ENCODE measurements around the gene KLHL6.
"Not testable (repeated sequence)": the region's sequence is repeated elsewhere in the genome, so short reads cannot be mapped to it uniquely, and the experiment has no call there.

KLHL6 gene

DNA sequence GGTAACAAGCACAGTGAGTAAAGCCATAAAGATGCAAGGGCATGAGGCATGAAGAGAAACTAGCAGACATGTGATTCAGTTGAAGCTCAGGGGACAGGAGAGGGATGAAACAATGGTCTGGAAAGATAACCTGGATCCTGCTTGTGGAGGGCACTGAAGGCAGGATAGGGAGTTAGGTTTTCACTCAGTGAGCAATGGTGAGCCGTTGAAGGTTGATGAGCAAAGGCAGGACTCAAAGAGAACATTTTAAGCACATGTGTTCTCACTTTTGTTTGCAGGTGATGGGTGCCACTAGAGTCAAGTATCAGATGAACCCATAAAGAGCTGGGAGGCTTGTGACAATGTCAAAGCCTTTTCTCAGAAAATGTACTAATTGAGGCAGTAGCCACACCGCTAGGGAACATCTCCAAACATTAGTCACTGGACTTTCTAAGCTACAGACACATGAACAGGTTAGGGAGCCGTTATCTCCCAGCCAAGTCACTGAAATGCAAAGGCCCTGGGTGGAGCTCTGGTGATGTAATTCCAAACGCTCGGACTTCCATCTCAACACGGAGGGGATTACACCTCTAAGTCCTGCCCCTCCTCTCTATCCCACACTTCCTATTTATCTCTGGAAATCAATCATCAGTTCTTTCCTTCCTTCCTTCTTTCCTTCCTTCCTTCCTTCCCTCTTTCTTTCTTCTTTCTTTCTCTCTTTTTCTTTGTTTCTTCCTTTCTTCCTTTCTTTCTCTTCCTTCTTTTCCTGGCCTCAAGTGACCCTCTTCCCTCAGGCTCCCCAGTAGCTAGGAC lies 22.7 kb downstream of the KLHL6 start:
- DNase-seq (ENCODE audit: low read depth) = no peak

DNA sequence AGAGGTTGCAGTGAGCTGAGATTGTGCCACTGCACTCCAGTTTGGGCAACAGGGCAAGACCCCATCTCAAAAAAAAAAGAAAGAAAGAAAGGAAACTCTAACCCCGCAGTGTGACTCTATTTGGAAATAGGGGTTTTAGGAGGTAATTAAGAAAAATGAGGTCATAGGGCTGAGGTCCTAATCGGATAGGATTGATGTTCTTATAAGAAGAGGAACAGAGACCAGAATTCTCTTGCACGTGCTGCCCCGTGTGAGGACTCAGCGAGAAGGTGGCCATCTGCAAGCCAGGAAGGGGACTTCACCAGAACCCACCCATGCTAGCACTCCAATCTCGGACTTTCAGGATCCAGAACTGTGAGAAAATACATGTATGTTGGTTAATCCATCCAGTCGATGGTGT lies 25.8 kb downstream of the KLHL6 start:
- DNase-seq (ENCODE audit: low read depth) = no peak

DNA sequence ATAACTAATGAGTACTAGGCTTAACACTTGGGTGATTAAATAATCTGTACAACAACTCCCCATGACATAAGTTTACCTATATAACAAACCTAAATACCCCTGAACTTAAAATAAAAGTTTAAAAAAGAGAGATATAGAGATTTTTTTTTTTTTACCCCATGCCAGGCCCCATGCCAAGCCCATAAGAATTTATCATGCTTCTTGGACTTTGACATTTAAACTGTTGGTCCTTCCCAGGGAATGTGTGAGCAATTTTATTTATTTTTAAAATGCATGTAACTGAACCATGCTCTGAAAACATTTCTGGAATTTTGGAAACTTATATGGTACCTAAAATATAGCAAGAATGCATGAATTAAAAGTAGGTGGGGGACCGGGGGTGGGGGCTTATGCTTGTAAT lies 26.3 kb downstream of the KLHL6 start:
- DNase-seq (ENCODE audit: low read depth) = no peak

DNA sequence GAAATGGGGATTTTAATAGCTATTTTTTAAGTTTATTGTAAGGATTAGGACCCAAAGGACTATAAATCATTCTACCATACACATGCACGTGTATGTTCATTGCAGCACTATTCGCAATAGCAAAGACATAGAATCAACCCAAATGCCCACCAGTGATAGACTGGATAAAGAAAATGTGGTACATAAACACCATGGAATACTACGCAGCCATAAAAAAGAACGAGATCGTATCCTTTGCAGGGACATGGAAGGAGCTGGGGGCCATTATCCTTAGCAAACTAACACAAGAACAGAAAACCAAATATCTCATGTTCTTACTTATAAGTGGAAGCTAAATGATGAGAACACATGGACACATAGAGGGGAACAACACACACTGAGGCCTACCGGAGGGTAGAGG lies 26.7 kb downstream of the KLHL6 start:
- DNase-seq (ENCODE audit: low read depth) = not testable (repeated sequence)

DNA sequence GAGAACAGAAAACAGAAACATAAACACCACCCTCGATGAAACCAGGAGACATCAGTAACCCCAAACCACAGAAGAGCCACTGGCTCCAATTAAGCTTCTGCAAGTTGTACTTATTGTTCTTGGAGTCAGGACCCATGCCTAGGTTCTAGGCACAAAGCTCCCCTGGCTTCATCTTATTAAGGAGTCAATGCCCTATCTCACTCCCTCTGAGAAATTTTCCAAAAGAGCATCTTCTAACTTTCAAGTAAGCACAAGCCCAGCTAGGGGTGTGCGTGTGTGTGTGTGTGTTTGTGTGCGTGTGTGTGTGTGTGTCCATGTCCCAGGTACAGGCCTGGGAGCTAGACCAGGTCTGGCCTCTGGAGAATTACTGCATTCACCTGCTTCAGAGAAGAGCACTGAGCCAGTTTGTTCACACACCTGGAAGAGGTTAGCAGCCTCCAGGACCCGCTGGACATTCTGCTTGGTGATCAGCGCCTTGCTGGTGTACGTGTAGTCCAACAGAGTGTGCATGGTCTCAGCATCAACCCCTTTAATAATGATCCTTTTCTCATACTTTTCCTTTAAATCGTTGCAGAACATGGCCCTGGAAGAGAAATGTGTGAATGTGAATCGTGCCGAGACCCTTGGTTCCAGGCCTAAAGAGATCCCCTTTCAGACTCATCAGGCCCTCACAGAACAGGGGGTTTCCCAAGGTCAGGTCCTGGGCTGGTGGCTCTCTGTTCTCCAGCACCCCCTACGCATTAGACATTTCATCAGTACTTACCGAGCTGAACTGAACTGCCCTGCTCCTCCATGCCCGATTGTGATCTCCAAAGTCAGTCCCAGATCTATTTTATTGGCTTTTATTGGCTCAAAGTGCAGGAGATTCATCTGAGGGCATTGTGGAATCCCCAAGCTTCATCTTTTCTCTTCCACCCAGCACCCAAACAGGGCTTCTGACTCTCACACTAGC lies 27.8 kb downstream of the KLHL6 start:
- no peak for DNase-seq (ENCODE audit: low read depth)

DNA sequence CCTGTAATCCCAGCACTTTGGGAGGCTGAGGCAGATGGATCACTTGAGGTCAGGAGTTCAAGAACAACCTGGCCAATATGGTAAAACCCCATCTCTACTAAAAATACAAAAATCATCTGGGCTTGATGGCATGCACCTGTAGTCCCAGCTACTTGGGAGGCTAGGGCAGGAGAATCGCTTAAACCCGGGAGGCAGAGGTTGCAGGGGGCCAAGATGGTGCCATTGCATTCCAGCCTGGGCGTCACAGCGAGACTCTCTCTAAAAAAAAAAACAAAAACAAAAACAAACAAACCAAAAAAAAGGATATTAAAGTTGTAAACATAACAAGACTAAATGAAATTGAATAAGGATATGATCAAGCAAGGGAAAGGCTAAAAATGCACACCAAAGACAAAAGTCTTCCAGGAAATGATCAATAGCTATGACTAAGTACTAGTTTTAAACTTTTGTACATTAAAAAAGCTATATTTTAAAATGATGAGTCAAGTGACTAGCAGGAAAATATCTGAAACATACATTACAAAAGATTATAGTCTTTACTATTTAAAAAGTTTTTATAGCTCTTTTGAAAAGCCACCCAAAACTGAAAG lies 28.6 kb downstream of the KLHL6 start:
- DNase-seq (ENCODE audit: low read depth) = no peak

DNA sequence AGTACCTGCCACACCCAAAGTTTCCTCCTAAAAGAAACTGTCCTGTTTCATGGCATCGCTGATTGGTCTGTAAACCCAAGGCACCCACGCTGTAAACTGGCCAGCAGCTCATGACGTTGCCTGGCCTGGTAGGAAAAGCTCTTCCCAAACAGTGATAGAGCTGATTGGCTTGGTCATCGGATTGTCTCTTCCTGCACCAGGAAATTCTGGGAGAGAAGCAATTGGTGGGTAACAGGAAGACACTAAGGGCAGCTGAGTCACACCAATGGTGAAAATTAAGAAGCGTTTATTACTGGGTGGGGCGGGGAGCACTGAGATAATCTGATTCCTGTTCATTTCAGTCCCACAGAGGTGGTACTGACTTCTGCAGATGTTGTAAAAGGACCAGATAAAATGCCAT lies 31.0 kb downstream of the KLHL6 start:
- no peak for DNase-seq (ENCODE audit: low read depth)

DNA sequence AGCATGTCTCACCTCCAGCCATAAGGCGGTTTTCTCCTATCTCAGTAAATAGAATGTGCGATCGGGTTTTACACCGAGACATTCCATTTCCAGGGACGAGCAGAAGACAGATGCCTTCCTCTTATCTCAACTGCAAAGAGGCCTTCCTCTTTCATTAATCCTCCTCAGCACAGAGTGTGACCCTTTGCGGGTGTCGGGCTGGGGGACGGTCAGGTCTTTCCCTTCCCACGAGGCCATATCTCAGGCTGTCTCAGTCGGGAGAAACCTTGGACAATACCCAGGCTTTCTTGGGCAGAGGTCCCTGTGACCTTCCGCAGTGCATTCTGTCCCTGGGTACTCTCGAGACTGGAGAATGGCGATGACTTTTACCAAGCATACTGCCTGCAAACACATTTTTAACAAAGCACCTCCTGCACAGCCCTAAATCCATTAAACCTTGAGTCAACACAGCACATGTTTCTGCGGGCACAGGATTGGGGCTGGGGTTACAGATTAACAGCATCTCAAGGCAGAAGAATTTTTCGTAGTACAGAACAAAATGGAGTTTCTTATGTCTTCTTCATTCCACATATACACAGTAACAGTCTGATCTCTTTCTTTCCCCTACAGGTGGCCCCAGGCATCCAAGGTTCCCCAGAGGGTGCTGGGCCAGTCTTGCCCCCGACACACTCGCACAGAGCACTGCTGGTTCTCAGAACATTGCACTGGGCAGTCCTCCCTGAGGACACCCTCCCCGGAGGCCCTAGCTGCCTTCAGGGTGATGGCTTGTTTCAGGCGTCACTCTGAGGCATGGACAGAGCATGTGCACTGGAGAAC lies 34.6 kb downstream of the KLHL6 start:
- not testable (repeated sequence) for DNase-seq (ENCODE audit: low read depth)

DNA sequence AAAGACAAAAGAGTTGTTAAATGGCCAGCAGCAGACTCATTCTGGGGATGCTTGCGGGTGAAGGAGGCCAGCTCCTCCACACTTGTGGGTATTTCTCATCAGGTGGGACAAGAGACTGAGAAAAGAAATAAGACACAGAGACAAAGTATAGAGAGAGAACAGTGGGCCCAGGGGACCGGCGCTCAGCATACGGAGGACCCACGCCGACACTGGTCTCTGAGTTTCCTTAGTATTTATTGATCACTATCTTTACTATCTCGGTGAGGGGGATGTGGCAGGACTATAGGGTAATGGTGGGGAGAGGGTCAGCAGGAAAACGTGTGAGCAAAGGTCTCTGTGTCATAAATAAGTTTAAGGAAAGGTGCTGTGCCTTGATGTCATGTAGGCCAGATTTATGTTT lies 35.2 kb downstream of the KLHL6 start:
- DNase-seq (ENCODE audit: low read depth) = not testable (repeated sequence)

DNA sequence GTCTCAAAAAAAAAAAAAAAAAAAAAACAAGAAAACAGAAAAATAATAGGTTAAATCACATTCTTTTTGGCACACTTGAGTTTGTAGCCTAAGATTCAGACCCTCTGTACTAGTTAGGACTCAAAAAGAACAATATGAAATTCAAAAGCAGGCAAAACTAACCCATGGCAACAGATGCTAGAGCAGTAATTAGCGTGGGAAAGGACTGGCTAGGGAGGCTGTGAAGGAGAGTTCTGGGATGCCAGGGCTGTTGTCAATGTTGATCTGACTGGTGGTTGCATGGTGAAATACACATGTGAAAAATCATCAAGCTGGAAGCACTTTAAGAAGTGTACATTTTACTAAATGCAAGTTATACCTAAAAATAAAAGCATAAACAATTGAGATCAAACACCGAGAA lies 35.6 kb downstream of the KLHL6 start:
- no peak for DNase-seq (ENCODE audit: low read depth)

DNA sequence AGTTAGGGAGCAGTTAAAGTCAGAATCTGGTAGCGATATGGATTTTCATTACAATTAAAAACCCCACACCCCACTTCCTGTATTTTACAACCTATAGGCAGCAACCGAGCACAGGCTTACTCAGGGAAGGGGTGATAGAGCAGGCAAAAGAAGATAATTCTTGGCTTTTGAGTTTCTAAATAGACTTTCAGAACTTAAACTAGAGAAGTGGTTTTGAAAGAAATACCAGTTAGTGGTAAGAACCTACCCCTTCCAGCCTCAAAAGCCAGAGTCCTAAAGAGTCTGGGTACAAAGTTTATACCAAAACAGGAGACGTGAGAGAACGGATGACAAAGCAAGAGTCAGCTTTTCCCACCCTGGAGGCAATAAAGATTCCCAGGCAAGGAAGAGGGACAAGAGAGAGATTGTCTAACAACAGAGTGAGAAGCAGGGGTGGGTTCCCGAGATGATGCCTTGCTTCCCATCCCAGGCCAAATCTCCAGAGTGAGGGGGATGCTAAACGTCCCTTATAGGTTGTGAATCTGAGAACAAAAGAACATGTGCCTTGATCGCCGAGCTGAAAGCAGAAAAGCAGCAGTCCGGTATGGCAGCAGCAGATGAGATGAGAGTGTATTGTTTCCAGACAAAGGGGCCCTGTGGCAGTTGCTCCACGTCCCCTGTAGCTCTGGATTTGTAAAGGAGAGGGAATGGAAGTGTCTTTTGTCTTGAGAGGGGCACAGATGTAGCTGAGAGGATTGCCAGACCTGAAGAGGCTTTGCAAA lies 36.8 kb downstream of the KLHL6 start:
- no peak for DNase-seq (ENCODE audit: low read depth)

DNA sequence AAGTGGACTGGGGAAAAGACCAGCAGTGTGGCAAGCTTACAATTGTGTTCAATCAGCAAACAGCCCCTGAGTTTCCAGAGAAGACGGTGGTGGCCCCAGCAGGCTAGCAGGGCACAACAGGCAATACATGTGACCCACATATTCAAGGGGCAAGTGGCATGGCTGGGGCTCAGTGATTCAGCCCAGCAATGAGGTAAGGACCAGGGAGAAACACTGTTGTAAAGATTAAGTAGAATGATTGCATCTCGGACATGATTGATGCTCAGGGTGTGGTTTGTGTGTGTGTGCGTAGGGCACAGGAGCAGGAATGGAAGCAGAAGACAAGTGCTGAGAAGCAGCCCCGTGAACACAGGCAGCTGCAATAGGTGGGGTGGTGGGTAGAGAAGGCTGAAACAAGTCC lies 37.9 kb downstream of the KLHL6 start:
- DNase-seq (ENCODE audit: low read depth) = no peak

DNA sequence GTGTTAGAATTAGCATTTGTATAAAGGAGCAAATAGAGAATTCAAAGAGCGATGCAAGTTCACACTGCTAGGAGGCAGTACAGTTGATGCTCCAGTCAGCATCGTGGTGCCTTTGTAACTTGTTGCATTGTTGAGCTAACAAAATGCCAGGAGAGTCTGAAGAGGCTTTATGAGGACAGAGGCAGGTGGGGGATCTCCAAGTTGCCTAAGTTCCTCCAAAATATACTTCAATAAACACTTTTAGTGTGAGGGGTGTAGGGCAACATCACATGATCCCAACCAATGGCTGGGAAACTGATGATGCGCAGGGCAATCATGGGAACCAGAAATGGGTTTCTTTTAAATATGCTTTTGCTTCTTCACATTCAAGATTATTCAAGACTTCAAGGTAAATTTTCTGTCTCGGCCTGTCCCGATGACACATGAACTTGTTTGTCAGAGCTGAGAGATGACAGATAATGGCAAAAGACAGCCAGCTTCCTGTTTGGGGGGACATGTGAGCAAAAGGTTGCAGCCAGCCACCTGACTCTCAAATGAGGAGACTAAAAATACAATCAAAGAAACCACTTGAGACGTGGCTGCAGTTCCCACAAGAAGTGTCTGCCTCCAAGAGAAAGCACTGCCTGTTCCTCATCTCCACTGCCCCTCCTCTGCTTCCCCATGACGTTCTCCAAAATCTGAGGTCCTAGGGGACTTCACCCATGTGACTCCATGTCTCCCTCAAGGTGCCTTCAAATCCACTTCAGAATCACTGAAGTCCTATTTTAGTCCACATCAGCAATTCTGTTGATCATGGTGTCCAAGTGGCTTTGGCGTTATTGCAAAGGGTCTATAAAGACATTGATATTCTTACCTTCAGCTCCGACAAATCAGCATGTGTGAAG lies 39.3 kb downstream of the KLHL6 start:
- peak; percentile 7 for DNase-seq (ENCODE audit: low read depth)

DNA sequence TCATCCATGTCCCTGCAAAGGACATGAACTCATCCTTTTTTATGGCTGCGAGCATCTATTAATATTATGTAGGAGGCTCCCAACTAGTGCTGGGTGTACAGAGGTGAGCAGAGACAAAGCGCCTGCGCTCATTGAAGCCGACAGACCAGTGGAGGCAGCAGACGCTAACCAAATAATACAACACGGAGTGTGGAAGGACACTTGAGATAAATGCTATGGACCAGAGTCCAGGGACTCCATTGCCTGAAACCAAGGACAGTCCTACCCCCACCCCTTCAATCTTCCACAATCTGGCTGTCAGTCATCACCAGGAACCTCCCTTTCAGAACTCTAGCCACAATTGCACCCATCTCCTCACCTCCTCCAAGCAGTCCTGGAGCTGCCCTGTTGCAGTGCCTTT lies 41.5 kb downstream of the KLHL6 start:
- DNase-seq (ENCODE audit: low read depth) = no peak

DNA sequence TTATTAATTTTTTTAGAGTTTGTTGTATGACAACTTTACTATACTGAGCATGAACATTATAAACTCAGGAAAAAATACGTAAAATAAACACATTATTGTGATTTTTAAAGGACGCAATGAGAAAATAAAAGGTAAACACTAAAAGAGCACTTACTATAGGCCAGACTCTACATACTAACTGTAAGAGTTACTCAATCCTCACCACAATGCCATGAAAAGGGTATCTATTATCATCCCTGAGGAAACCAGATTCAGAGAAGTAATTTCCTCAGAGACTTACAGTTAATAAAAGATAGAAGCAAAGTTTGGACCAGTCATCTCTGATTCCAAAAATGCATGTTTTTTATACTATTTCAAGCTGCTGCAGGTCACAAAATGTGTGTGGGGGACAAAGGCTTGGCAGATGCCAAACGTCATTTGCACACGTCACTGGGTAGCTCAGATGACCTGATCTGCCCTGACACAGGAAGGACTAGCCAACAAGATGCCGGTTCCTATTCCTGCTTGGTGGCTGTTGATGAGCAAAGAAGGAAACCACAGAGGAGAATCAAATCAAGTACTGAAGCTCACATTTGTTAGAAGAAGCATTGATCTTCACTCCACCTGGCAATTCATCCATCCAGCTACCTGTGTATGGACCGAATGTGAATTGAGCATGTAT lies 42.3 kb downstream of the KLHL6 start:
- DNase-seq (ENCODE audit: low read depth) = no peak

DNA sequence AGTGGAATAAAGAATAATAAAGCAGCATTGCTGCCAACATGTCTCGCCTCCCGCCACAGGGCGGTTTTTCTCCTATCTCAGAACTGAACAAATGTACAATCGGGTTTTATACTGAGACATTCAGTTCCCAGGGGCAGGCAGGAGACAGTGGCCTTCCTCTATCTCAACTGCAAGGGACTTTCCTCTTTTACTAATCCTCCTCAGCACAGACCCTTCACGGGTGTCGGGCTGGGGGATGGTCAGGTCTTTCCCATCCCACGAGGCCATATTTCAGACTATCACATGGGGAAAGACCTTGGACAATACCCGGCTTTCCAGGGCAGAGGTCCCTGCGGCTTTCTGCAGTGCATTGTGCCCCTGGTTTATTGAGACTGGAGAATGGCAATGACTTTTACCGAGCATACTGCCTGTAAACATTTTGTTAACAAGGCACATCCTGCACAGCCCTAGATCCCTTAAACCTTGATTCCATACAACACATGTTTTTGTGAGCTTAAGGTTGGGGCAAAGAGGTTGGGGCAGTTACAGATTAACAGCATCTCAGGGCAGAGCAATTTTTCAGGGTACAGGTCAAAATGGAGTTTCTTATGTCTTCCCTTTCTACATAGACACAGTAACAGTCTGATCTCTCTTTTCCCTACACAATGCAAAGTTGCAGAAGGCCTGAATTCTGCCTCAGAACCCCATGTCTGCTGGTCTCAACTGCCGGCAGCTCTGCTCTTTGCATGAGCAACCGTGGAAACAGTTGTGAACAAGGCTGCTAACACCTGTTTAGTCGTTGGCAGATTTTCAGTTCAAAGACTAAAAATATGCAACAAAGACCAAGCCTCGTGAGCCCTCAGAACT lies 44.0 kb downstream of the KLHL6 start:
- DNase-seq (ENCODE audit: low read depth) = not testable (repeated sequence)

DNA sequence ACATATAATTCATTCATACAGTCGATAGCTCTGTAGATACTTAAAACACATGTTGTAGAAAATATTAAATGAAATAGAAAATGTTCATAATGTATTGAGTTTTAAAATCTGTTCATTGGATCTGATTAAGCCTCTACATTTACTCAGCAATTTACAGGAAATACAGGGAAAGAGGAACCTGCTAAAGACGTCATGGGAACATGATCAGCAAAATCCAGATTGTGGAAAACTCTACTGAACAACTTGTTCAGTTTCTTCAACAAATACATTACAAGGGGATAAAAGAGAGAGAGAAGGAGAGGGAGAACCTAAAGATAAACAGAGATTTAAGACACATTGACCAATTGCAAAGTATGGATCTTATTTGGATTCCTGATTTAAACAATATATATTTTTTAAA lies 46.7 kb downstream of the KLHL6 start:
- no peak for DNase-seq (ENCODE audit: low read depth)

DNA sequence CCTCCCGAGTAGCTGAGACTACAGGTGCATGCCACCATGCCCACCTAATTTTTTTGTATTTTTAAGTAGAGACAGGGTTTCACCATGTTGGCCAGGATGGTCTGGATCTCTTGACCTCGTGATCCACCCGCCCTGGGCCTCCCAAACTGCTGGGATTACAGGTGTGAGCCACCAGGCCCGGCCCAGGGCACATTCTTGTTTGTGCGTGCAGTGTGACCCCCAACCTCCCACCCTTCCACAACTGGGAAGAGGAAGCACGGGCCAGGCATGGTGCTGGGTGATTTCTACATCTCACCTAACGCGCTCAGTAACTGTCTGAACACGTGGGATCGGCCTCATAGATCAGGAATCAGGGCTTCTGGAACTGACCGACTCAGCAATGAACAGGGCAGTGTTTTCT lies 48.0 kb downstream of the KLHL6 start:
- DNase-seq (ENCODE audit: low read depth) = no peak

Measured in stimulated activated CD8-positive, alpha-beta memory T cell treated with anti-CD3 and anti-CD28 coated beads, Interleukin-15, amount 100 ng/mL, for 24 hours (primary cell).